HEK293 (cell line): ENCODE results near the gene TCF12.
A peak's percentile ranks its signal among the peaks of the same experiment; 100 is the strongest.

Experiments used
- CTCF ChIA-PET: fragments of 350-600 bp; formaldehyde crosslinking; extraction: SDS; loops from one replicate; lab custom pipeline; 2021; ENCODE audit warnings: antibody characterized with exemption; lab: Yijun Ruan, JAX
- POLR2A ChIA-PET: fragments of 300-600 bp; formaldehyde crosslinking; extraction: SDS; loops from one replicate; lab custom pipeline; 2020; ENCODE audit warnings: antibody characterized with exemption, inconsistent platforms; lab: Yijun Ruan, JAX
- H3K27ac ChIP-seq: fragments of 200-500 bp; sonication (Bioruptor generic); 2 replicates; pipeline ENCODE4 v1.5.1; 2014; ENCODE audit warnings: low read depth, low read length, control low read depth, inconsistent platforms; ENCODE audit errors: extremely low read depth
- H3K36me3 ChIP-seq, 2 experiments: fragments of 200-500 bp in 1 of 2; sonication (Bioruptor generic) in 1 of 2; 1 replicate in 1 of 2; 2 replicates in 1 of 2; pipeline ENCODE4 v1.5.1; 2014 to 2017; ENCODE audit warnings: inconsistent platforms in 2 of 2, low read length in 2 of 2; ENCODE audit not compliant: control insufficient read depth in 2 of 2, insufficient read depth in 1 of 2
- H3K4me1 ChIP-seq: fragments of 200-500 bp; sonication (Bioruptor generic); 2 replicates; pipeline ENCODE4 v1.5.1; 2014; ENCODE audit warnings: mild to moderate bottlenecking, low read length, inconsistent platforms; ENCODE audit not compliant: control insufficient read depth, insufficient read depth
- H3K4me3 ChIP-seq: 2 replicates; pipeline ENCODE4 v1.5.1; 2011; ENCODE audit warnings: low read depth, mild to moderate bottlenecking, control low read depth, low read length, moderate library complexity
- H3K9me3 ChIP-seq: fragments of 200-500 bp; sonication (Bioruptor generic); 2 replicates; pipeline ENCODE4 v1.5.1; 2014; ENCODE audit warnings: low read depth, low read length, inconsistent platforms; ENCODE audit not compliant: control insufficient read depth, insufficient read depth
- KLF8 ChIP-seq: fragments of 450-650 bp; formaldehyde crosslinking; IDR thresholded peaks from 2 replicates; pipeline ENCODE4 v1.5.1; 2016; ENCODE audit warnings: missing biosample characterization, missing genetic modification characterization
- MYNN ChIP-seq: fragments of 450-650 bp; formaldehyde crosslinking; IDR thresholded peaks from 2 replicates; pipeline ENCODE4 v1.5.1; 2016; ENCODE audit warnings: missing biosample characterization, missing genetic modification characterization, borderline replicate concordance
- SP3 ChIP-seq: fragments of 450-650 bp; formaldehyde crosslinking; IDR thresholded peaks from 2 replicates; pipeline ENCODE4 v1.5.1; 2016; ENCODE audit warnings: missing biosample characterization, missing genetic modification characterization
- SP7 ChIP-seq: fragments of 450-650 bp; formaldehyde crosslinking; IDR thresholded peaks from 2 replicates; pipeline ENCODE4 v1.5.1; 2016; ENCODE audit warnings: missing biosample characterization, missing genetic modification characterization
- YY2 ChIP-seq: fragments of 450-650 bp; formaldehyde crosslinking; IDR thresholded peaks from 2 replicates; pipeline ENCODE4 v1.5.1; 2016; ENCODE audit warnings: missing biosample characterization, missing genetic modification characterization
- ZBTB17 ChIP-seq: fragments of 450-650 bp; formaldehyde crosslinking; IDR thresholded peaks from 2 replicates; pipeline ENCODE4 v1.5.1; 2016; ENCODE audit warnings: missing biosample characterization, missing genetic modification characterization
- ZBTB21 ChIP-seq: fragments of 450-650 bp; formaldehyde crosslinking; IDR thresholded peaks from 2 replicates; pipeline ENCODE4 v1.5.1; 2017; ENCODE audit warnings: missing biosample characterization, missing genetic modification characterization
- ZFP69B ChIP-seq: fragments of 450-650 bp; formaldehyde crosslinking; IDR thresholded peaks from 2 replicates; pipeline ENCODE4 v1.5.1; 2016; ENCODE audit warnings: missing biosample characterization, missing genetic modification characterization
- ZNF121 ChIP-seq: fragments of 450-650 bp; formaldehyde crosslinking; IDR thresholded peaks from 2 replicates; pipeline ENCODE4 v1.5.1; 2016; ENCODE audit warnings: missing biosample characterization, missing genetic modification characterization
- ZNF146 ChIP-seq: fragments of 450-650 bp; formaldehyde crosslinking; IDR thresholded peaks from 2 replicates; pipeline ENCODE4 v1.5.1; 2016; ENCODE audit warnings: missing biosample characterization, missing genetic modification characterization
- ZNF148 ChIP-seq: fragments of 450-650 bp; formaldehyde crosslinking; IDR thresholded peaks from 2 replicates; pipeline ENCODE4 v1.5.0; 2017; ENCODE audit warnings: missing biosample characterization, missing genetic modification characterization, borderline replicate concordance
- ZNF18 ChIP-seq: fragments of 450-650 bp; formaldehyde crosslinking; IDR thresholded peaks from 2 replicates; pipeline ENCODE4 v1.5.1; 2016; ENCODE audit warnings: missing biosample characterization, missing genetic modification characterization
- ZNF214 ChIP-seq: fragments of 450-650 bp; formaldehyde crosslinking; IDR thresholded peaks from 2 replicates; pipeline ENCODE4 v1.5.1; 2017; ENCODE audit warnings: missing biosample characterization, mild to moderate bottlenecking, missing genetic modification characterization, borderline replicate concordance
- ZNF292 ChIP-seq: fragments of 450-650 bp; formaldehyde crosslinking; IDR thresholded peaks from 2 replicates; pipeline ENCODE4 v1.5.1; 2016; ENCODE audit warnings: low read depth, missing biosample characterization, missing genetic modification characterization, borderline replicate concordance
- ZNF362 ChIP-seq: fragments of 450-650 bp; formaldehyde crosslinking; IDR thresholded peaks from 2 replicates; pipeline ENCODE4 v1.5.1; 2016; ENCODE audit warnings: missing biosample characterization, missing genetic modification characterization
- ZNF391 ChIP-seq: fragments of 450-650 bp; formaldehyde crosslinking; IDR thresholded peaks from 2 replicates; pipeline ENCODE4 v1.5.1; 2016; ENCODE audit warnings: low read depth, missing biosample characterization, missing genetic modification characterization, borderline replicate concordance
- ZNF394 ChIP-seq: fragments of 450-650 bp; formaldehyde crosslinking; IDR thresholded peaks from 2 replicates; pipeline ENCODE4 v1.5.1; 2016; ENCODE audit warnings: missing biosample characterization, missing genetic modification characterization, mild to moderate bottlenecking, moderate library complexity, borderline replicate concordance
- ZNF473 ChIP-seq: fragments of 450-650 bp; formaldehyde crosslinking; IDR thresholded peaks from 2 replicates; pipeline ENCODE4 v1.5.1; 2017; ENCODE audit warnings: missing biosample characterization, missing genetic modification characterization
- ZNF510 ChIP-seq: fragments of 450-650 bp; formaldehyde crosslinking; IDR thresholded peaks from 2 replicates; pipeline ENCODE4 v1.5.1; 2018; ENCODE audit warnings: mild to moderate bottlenecking, missing genetic modification characterization, missing biosample characterization; ENCODE audit not compliant: insufficient replicate concordance
- ZNF513 ChIP-seq: fragments of 450-650 bp; IDR thresholded peaks from 2 replicates; pipeline ENCODE4 v1.5.1; 2018; ENCODE audit warnings: missing biosample characterization, missing genetic modification characterization
- ZNF660 ChIP-seq: fragments of 450-650 bp; IDR thresholded peaks from 2 replicates; pipeline ENCODE4 v1.5.1; 2018; ENCODE audit warnings: missing biosample characterization, mild to moderate bottlenecking, missing genetic modification characterization
- ZNF792 ChIP-seq: fragments of 450-650 bp; formaldehyde crosslinking; IDR thresholded peaks from 2 replicates; pipeline ENCODE4 v1.5.1; 2016; ENCODE audit warnings: missing biosample characterization, missing genetic modification characterization
- ZSCAN4 ChIP-seq: fragments of 450-650 bp; formaldehyde crosslinking; IDR thresholded peaks from 2 replicates; pipeline ENCODE4 v1.5.1; 2017; ENCODE audit warnings: missing biosample characterization, missing genetic modification characterization

The TCF12 gene

GRCh38 chr15:56918046-56918938, at the start of gene TCF12:
Gene TCF12, plus strand, starts transcription at chr15:56918644. Its CDS starts 1,270 bp downstream, at chr15:56919914.
- Histone ChIP-seq H3K4me1 (peaks cover 10% of the 10 kb centered on the region), H3K9me3 (no peaks in the 10 kb centered on the region), H3K4me3 (peak within 1 kb of the TSS; percentile 91), H3K36me3 (peaks cover 0 to 5% of the 10 kb centered on the region in 2 experiments; a peak in 2 of 3 replicates), H3K27ac (peak within 1 kb of the TSS; percentile 88)
- POLR2A ChIA-PET, result interaction anchor here (0.5 to 2.7 kb wide), 6 partner anchors 8 to 136 kb away, joined by 3 to 29 read pairs (median 4); no protein-coding TSS in a partner anchor
- CTCF ChIA-PET, result interaction anchor here (0.6 to 1.5 kb wide), 6 partner anchors 9 to 220 kb away, joined by 3 to 4 read pairs (median 3); no protein-coding TSS in a partner anchor
- TF ChIP-seq ZNF391 (tag by site-specific recombination) (peak; percentile 80; the same call in 1 of the 2 replicates), ZNF473 (tag by site-specific recombination) (no peak), ZNF148 (tag by site-specific recombination) (no peak), ZNF214 (no peak), MYNN (tag by site-specific recombination) (peak; percentile 45; the same call in 1 of the 2 replicates), SP3 (tag by site-specific recombination) (peak; percentile 88), ZNF510 (tag by site-specific recombination) (no peak), ZNF18 (tag by site-specific recombination) (no peak), ZNF146 (tag by site-specific recombination) (no peak), ZNF792 (tag by site-specific recombination) (no peak), ZNF513 (0 out of 2 replicates have a peak, but pooled peaks have one; percentile 21), ZFP69B (tag by site-specific recombination) (peak; percentile 95), ZSCAN4 (tag by site-specific recombination) (peak; percentile 48; the same call in 1 of the 2 replicates), ZNF362 (tag by site-specific recombination) (peak; percentile 86), SP7 (tag by site-specific recombination) (peak; percentile 72), ZNF292 (tag by site-specific recombination) (no peak), ZNF394 (tag by site-specific recombination) (peak; percentile 59; the same call in 1 of the 2 replicates), ZBTB17 (tag by site-specific recombination) (peak; percentile 62), ZBTB21 (tag by site-specific recombination) (no peak), YY2 (tag by site-specific recombination) (peak; percentile 62; the same call in 1 of the 2 replicates), ZNF660 (tag by site-specific recombination) (peak; percentile 93), ZNF121 (tag by site-specific recombination) (0 out of 2 replicates have a peak, but pooled peaks have one; percentile 48), KLF8 (tag by site-specific recombination) (peak; percentile 79)
